K562 (cell line): Measurements from ENCODE around the gene SPATS2. TPM values are rescaled to one million over a fixed set of nuclear protein-coding genes. Genes with fewer than 3 reads are reported as not detected.

Experiments
- C11orf30 ChIP-seq: fragments of 450-650 bp; IDR thresholded peaks from 2 replicates; pipeline ENCODE4 v1.6.1; 2016; ENCODE audit warnings: low read depth, mild to moderate bottlenecking
- CBX1 ChIP-seq: sonication (generic); IDR thresholded peaks from 2 replicates; pipeline ENCODE4 v1.6.1; 2016; ENCODE audit warnings: antibody characterized with exemption, low read depth, mild to moderate bottlenecking
- CREB1 ChIP-seq, 2 experiments: sonication (generic) in 1 of 2; formaldehyde crosslinking in 1 of 2; IDR thresholded peaks; 2 replicates each; pipeline versions ENCODE4 v1.6.1 to v1.8.0; 2012 to 2022; ENCODE audit warnings: inconsistent platforms in 1 of 2, mild to moderate bottlenecking in 1 of 2, missing genetic modification reagents in 1 of 2, moderate library complexity in 1 of 2
- PHF8 ChIP-seq: fragments of 200-600 bp; sonication (generic); IDR thresholded peaks from 2 replicates; pipeline ENCODE4 v1.6.1; 2012; ENCODE audit warnings: mixed run types, mild to moderate bottlenecking, inconsistent platforms, low read length, moderate library complexity, borderline replicate concordance
- PML ChIP-seq: IDR thresholded peaks from 2 replicates; pipeline ENCODE4 v1.6.1; 2012; ENCODE audit warnings: low read length, inconsistent platforms
- POLR2A ChIP-seq: fragments of 450-650 bp; conservative IDR thresholded peaks from 2 replicates; pipeline ENCODE4 v1.6.1; 2016
- POLR3A ChIP-seq: IDR thresholded peaks from 2 replicates; pipeline ENCODE4 v1.6.1; 2011; ENCODE audit warnings: borderline replicate concordance, mild to moderate bottlenecking, moderate library complexity; ENCODE audit not compliant: insufficient read length, insufficient read depth; ENCODE audit errors: extremely low read depth
- RBM15 ChIP-seq: fragments of 200-400 bp; formaldehyde crosslinking; IDR thresholded peaks from 2 replicates; pipeline ENCODE4 v1.6.1; 2018; ENCODE audit warnings: mild to moderate bottlenecking, low read length, moderate library complexity; ENCODE audit not compliant: insufficient read depth
- SMC3 ChIP-seq: conservative IDR thresholded peaks from 2 replicates; pipeline ENCODE4 v1.6.1; 2011; ENCODE audit warnings: low read depth, low read length, improper control_type of control experiment; ENCODE audit not compliant: insufficient read depth
- TAF1 ChIP-seq: IDR thresholded peaks from 2 replicates; pipeline ENCODE4 v1.6.1; 2011; ENCODE audit warnings: mild to moderate bottlenecking, low read length, moderate library complexity; ENCODE audit not compliant: insufficient read depth, control insufficient read depth, severe bottlenecking; ENCODE audit errors: extremely low read depth
- TEAD1 ChIP-seq, 2 experiments: fragments of 450-650 bp in 1 of 2; sonication (generic) in 1 of 2; formaldehyde crosslinking; IDR thresholded peaks; 2 replicates each; pipeline versions ENCODE4 v1.4.0 to v1.8.0; 2020 to 2022; ENCODE audit warnings: mild to moderate bottlenecking in 2 of 2, missing genetic modification reagents in 1 of 2
- ZKSCAN1 ChIP-seq: fragments of 150-350 bp; IDR thresholded peaks from 2 replicates; pipeline ENCODE4 v1.6.1; 2016; ENCODE audit warnings: low read depth, low read length
- ZNF589 ChIP-seq: fragments of 200-800 bp; sonication (Bioruptor generic); IDR thresholded peaks from 2 replicates; pipeline ENCODE4 v1.6.1; 2016; ENCODE audit warnings: low read depth, missing genetic modification characterization, missing compliant biosample characterization
- polyA plus RNA-seq, 8 experiments: library from polyadenylated mRNA; depleted of rRNA in 4 of 8; stranded (reverse) in 5 of 8; unstranded in 3 of 8; fragments of >200 nt; fragmentation: Nextera tagmentation in 2 of 8; fragmentation: Illumina TruSeq in 1 of 8; extraction: Ambion mirVana in 2 of 8; extraction: Trizol in 1 of 8; gene quantifications; 2 replicates each; pipeline versions ENCODE4 v1.2.1 to v1.2.3, GENCODE V29; 2011 to 2014; ENCODE audit warnings: inconsistent platforms in 1 of 8, missing spikeins in 1 of 8
- total RNA-seq, 7 experiments: library from RNA; depleted of rRNA in 6 of 7; stranded (reverse); fragments of >200 nt in 6 of 7; fragmentation: Illumina TruSeq in 2 of 7; extraction: Trizol in 2 of 7; gene quantifications; 2 replicates each; pipeline versions ENCODE4 v1.2.1 to v1.2.3, GENCODE V29; 2011 to 2021; ENCODE audit warnings: low replicate concordance in 1 of 7

The SPATS2 gene
- total and polyA plus RNA-seq, 9 of the 15 experiments (the other 6 are each of a cell fraction or from before 2014, with no cell fraction given), result 5.4 to 48.2 (median 17.5) TPM

DNA sequence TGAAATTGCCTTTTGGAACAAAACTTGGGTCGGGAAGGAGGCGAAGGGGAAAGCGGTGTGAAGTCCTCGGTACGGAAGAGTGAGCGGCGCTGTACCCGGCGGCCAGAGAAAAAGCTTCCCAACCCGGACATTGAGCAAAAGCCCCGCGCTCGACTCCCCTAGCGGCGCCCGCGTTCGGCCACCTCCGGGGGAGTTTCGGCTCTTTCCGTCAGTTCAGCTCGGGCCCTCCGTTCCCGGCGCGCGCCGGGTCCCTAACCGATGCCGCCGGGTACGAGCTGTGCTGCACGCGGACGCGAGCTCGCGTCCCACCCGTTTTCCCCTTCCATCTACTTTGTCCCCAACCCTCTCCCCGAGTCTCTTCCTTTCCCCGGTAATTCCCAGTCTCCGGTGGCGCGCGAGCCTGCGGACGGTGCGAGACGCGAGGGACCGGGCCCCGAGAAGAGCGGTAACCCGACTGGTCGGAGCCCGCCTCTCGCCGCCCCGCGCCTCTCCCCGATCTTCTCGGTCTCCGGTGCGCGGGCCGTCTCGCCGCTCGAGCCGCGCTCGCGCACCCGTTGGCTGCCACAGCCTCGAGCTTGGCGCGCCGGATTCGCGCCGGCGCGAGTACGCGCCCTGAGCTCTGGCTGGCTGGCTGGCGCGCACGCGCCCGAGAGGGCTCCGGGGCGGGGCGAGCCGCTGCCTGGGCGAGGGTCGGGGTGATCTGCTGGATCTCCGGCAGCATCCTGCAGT lies 446 bp upstream of the SPATS2 start (continued):
- TF ChIP-seq ZNF589 (CRISPR knock-in tag), result no peak
- TF ChIP-seq C11orf30, result no peak
- TF ChIP-seq TAF1, result peak; percentile 77
- no peak for TF ChIP-seq RBM15
- TF ChIP-seq ZKSCAN1, result no peak
- TF ChIP-seq TEAD1 (CRISPR knock-in tag; IDR thresholded peaks at IDR 0.05), result peak in 1 of 2 experiments; percentile 78; a peak in 1 of 4 replicates
- peak; percentile 80; the same call in 1 of the 2 replicates for TF ChIP-seq PML
- no peak for TF ChIP-seq POLR3A
- peak; percentile 96 for TF ChIP-seq PHF8
- peak; percentile 97 for TF ChIP-seq POLR2A
- TF ChIP-seq CREB1 (IDR thresholded peaks at IDR 0.05), result no peak
- TF ChIP-seq CREB1 (CRISPR knock-in tag; IDR thresholded peaks at IDR 0.05), result peak; percentile 54
- TF ChIP-seq SMC3, result no peak; the same call in 1 of the 2 replicates
- peak; percentile 88; the same call in 1 of the 2 replicates for TF ChIP-seq CBX1
